GM18520 (cell line): ENCODE results near the gene OLFM2.
"Not testable (repeated sequence)": the region's sequence is repeated elsewhere in the genome, so short reads cannot be mapped to it uniquely, and the experiment has no call there.

Source experiments
- ATAC-seq: cut with Tn5 transposase; IDR thresholded peaks from one replicate; pipeline ENCODE4 v1.9.1; 2021; ENCODE audit not compliant: unreplicated experiment

The OLFM2 gene

GRCh38 chr19:9936326-9937000 lies at the start of gene OLFM2:
OLFM2 (minus strand) TSS chr19:9936515; CDS start chr19:9936366, 149 bp downstream.
- no peak for ATAC-seq

DNA sequence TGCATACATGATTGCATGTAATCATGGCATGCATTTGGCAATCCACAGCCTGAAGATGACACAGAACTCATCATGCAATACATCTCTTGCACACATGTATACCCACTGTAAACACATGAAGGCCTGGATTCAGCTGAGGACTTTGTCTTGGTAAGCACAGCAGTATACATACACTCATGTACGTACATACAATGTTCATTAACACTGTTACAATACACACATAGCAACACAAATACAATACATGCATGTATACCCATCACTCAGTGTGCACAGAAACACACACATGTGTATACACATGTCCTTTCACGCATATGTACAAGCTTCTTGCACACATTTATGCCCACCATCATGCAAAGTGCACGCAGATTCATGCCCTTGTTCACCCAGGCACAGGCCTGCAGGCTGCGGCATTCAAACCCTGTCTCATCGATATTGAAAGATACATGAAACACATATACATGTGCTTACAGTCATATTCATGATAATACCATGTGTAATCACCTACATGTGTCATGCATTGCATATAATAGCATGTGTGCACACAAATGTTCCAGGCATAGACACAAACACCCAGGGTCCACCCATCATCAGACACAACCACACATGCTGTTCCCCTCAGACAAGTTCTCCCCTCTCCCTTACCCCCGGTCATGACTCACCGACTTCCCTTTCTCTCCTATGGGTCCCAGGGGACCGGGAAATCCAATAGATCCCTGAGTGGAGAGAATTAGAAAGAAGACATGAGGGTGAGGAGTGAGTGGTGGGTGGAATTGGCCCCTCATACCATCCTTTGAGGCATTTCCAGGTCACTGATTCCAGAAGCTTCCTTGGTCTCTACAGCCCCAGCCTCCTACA lies 45.3 kb upstream of the OLFM2 start:
- no peak for ATAC-seq

GRCh38 chr19:9972103-9972502 lies 35.8 kb upstream of the OLFM2 start:
- no peak for ATAC-seq

GRCh38 chr19:9971166-9971897 lies 35.0 kb upstream of the OLFM2 start:
- ATAC-seq: no peak

DNA sequence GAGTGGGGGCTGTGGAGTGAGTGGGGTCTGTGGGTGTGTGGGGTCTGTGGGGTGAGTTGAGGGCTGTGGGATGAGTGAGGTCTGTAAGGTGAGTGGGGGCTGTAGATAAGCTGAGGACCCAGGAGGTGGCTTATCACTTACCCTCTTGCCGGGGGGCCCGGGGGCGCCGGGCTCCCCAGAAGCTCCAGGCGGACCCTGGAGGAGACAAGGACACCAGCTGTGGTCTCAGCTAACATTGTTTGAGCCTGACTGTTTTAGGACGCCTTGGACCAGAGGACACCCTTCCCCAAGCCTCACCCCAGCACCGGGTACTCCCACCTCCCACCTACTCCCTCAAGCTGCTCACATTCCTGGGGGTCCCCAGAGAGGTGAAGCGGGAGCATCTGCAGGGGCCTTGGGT lies 34.2 kb upstream of the OLFM2 start:
- no peak for ATAC-seq

- ATAC-seq: no peak
Measured at GRCh38 chr19:9969688-9969975, 33.3 kb upstream of the OLFM2 start.

- no peak for ATAC-seq
Measured at GRCh38 chr19:9968820-9969687, 32.7 kb upstream of the OLFM2 start.

DNA sequence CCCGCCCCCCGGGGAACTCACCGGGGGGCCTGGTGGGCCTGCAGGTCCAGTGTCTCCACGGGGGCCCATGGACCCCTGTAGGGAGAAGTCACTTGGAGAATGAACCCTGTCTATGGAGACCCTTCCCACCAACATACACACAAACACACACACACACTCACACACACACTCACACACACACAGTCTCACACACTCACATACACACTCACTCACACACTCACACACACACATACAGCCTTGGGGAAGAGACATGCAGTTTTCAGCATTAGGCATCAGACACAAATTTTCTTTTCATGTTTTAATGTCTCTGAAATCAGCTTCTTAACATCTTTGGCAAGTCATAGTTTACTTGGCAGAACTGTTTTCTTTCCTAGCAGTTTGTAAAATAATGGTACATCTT lies 31.0 kb upstream of the OLFM2 start:
- ATAC-seq: no peak

- no peak for ATAC-seq
Measured at GRCh38 chr19:9966448-9966847, 30.1 kb upstream of the OLFM2 start.

GRCh38 chr19:9966024-9966423 lies 29.7 kb upstream of the OLFM2 start:
- no peak for ATAC-seq

- no peak for ATAC-seq
Measured at GRCh38 chr19:9962623-9963290, 26.4 kb upstream of the OLFM2 start.

DNA sequence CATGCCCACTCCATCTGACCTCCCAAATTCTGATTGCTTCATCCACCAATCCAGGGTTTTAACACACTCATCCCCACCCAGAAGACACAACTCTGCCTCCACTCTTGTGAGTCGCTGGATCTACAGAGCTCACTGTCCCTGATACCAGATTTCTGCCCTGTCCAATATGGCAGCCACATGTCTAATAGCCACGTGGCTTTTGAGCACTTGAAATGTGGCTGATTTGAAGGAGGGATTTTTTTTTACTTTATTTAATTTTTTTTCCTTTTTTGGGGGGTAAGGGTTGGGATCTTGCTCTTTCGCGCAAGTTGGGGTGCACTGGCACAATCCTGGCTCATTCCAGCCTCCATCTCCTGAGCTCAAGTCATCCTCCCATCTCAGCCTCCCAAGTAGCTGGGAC lies 24.8 kb upstream of the OLFM2 start:
- no peak for ATAC-seq

- ATAC-seq: no peak
Measured at GRCh38 chr19:9958379-9958821, 22.1 kb upstream of the OLFM2 start.

DNA sequence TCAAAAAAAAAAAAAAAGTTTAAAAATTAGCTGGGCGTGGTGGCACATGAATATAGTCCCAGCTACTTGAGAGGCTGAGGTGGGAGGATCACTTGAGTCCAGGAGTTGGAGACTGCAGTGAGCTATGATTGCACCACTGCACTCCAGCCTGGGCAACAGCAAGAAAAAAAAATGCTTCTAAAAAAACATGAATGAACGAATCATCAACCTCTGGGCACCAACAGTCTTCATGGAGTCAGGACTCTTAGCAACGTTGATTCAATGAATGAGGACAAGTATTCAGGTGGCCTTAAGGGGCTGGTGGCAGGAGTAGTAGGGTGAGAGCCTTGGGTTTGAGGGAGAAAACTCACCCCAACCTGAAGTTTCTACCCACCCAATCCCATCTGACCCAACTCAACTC lies 20.6 kb upstream of the OLFM2 start:
- ATAC-seq: no peak

- no peak for ATAC-seq
Measured at GRCh38 chr19:9953802-9954542, 17.7 kb upstream of the OLFM2 start.

- ATAC-seq: no peak
Measured at GRCh38 chr19:9952276-9952675, 16.0 kb upstream of the OLFM2 start.

GRCh38 chr19:9947441-9947840 lies 11.1 kb upstream of the OLFM2 start:
- ATAC-seq: no peak

- ATAC-seq: not testable (repeated sequence)
Measured at GRCh38 chr19:9946528-9947125, 10.3 kb upstream of the OLFM2 start.

- ATAC-seq: no peak
Measured at GRCh38 chr19:9945319-9945966, 9.1 kb upstream of the OLFM2 start.
